MCF 10A (cell line): ENCODE data around the gene CER1. TPM values are rescaled to one million over a fixed set of nuclear protein-coding genes. Genes with fewer than 3 reads are reported as not detected.

ENCODE experiments used
- BruUV-seq: library from RNA; stranded (reverse); fragments of 400-500 nt; replicated peaks from 2 replicates; lab custom pipeline; 2021; lab: Mats Ljungman, UMichigan
- CTCF ChIA-PET: fragments of 300-600 bp; sonication (Branson Sonifier 250); formaldehyde crosslinking; extraction: SDS; loops from one replicate; lab custom pipeline; 2021; ENCODE audit warnings: antibody characterized with exemption, inconsistent platforms; lab: Yijun Ruan, JAX
- POLR2A ChIA-PET: fragments of 300-600, 350-650 bp; sonication (Branson Sonifier 250); formaldehyde crosslinking; extraction: SDS; loops from one replicate; lab custom pipeline; 2020; ENCODE audit warnings: antibody characterized with exemption, inconsistent platforms; lab: Yijun Ruan, JAX
- DNase-seq: peaks from one replicate; pipeline ENCODE4 v3.0.0-alpha.2; 2018; ENCODE audit not compliant: unreplicated experiment
- H3K27ac Mint-ChIP-seq: one replicate; pipeline ENCODE4 v1.8.0; 2022; ENCODE audit warnings: mild to moderate bottlenecking, low read depth, mixed read lengths; ENCODE audit not compliant: unreplicated experiment
- H3K27me3 Mint-ChIP-seq: one replicate; pipeline ENCODE4 v1.8.0; 2022; ENCODE audit warnings: mixed read lengths; ENCODE audit not compliant: insufficient read depth, unreplicated experiment
- H3K36me3 Mint-ChIP-seq: one replicate; pipeline ENCODE4 v1.8.0; 2022; ENCODE audit warnings: mild to moderate bottlenecking, moderate library complexity, mixed read lengths; ENCODE audit not compliant: insufficient read depth, unreplicated experiment
- H3K4me1 Mint-ChIP-seq: one replicate; pipeline ENCODE4 v1.8.0; 2022; ENCODE audit warnings: mixed read lengths; ENCODE audit not compliant: insufficient read depth, unreplicated experiment
- H3K4me3 Mint-ChIP-seq: one replicate; pipeline ENCODE4 v1.8.0; 2022; ENCODE audit warnings: mild to moderate bottlenecking, moderate library complexity, mixed read lengths; ENCODE audit not compliant: unreplicated experiment
- H3K9me3 Mint-ChIP-seq: one replicate; pipeline ENCODE4 v1.8.0; 2022; ENCODE audit warnings: mixed read lengths; ENCODE audit not compliant: unreplicated experiment
- intact Hi-C: fragments of 100-400 bp; cut with micrococcal nuclease; formaldehyde crosslinking; loops from 2 replicates; pipeline ENCODE4 v1.14.1; 2022
- total RNA-seq: library from RNA; stranded (reverse); gene quantifications from 2 replicates; pipeline ENCODE4 v1.2.3, GENCODE V29; 2022
- TF ChIP-seq, protein P1 (sequence below): fragments of 200-600 bp; IDR thresholded peaks from one replicate; pipeline ENCODE4 v1.8.0; 2022; ENCODE audit warnings: antibody characterized with exemption, mild to moderate bottlenecking; ENCODE audit not compliant: unreplicated experiment

Gene CER1
- total RNA-seq, 1 experiment from 2014 or later, result not detected

DNA sequence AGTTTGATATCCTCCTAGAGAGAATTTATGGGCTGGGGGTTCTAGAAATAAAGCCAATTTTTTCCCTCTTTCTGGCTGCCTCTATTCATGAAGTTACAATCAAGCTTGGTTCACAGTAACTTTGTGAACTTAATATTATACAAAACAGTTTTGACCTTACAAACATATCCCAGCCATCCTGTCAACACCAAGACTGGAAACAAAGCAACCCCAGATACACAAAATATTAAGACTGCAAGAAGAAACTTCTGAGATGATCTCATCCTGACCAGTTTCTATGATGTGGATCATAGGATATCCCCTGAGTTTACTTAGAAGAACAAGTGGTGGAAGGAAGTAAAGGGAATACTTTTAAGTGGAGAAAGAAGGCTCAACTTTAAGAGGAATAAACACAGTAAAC, 28.3 kb upstream of the CER1 start:
- DNase-seq, result no peak
- CTCF ChIA-PET, result interaction anchor here (0.6 to 0.8 kb wide), 3 partner anchors 53 to 286 kb away, joined by 3 read pairs; no protein-coding TSS in a partner anchor
- POLR2A ChIA-PET, result no interaction called here

DNA sequence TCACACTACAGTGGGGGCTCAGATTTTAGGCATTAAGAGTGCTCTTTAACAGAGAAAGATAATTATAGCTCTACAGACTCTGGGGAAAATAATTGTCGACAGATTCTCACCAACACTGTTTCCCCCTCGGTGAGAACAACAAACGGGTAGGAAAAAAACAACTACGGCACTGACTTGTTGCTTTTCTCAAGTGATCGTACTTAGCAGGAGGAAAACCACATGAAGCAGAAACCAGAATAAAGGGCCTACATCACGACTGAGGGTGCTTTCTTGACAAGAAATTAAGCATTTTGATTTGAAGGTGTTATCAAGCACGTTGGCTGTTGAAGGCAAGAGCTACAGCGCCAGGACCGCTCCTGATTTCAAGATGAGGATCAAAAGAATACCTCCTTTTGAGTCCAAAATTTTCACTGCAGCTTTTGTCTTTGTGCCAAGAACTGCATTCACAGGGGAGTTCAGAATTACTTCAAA, 27.2 kb upstream of the CER1 start:
- ChIA-PET CTCF (interaction anchor here (0.7 to 1.2 kb wide), 2 partner anchors 17 to 285 kb away, joined by 3 to 4 read pairs; no protein-coding TSS in a partner anchor), POLR2A (no interaction called here)
- Mint-ChIP-seq H3K27me3 (peaks cover 66% of the 10 kb centered on the region), H3K27ac (no peak overlapping the region), H3K36me3 (no peaks in the 10 kb centered on the region), H3K4me1 (no peaks in the 10 kb centered on the region), H3K9me3 (no peaks in the 10 kb centered on the region), H3K4me3 (no peak overlapping the region)
- DNase-seq, result no peak
- intact Hi-C loops, result no loop called here
- BruUV-seq, result no TSS peak
- TF ChIP-seq, protein P1, sequence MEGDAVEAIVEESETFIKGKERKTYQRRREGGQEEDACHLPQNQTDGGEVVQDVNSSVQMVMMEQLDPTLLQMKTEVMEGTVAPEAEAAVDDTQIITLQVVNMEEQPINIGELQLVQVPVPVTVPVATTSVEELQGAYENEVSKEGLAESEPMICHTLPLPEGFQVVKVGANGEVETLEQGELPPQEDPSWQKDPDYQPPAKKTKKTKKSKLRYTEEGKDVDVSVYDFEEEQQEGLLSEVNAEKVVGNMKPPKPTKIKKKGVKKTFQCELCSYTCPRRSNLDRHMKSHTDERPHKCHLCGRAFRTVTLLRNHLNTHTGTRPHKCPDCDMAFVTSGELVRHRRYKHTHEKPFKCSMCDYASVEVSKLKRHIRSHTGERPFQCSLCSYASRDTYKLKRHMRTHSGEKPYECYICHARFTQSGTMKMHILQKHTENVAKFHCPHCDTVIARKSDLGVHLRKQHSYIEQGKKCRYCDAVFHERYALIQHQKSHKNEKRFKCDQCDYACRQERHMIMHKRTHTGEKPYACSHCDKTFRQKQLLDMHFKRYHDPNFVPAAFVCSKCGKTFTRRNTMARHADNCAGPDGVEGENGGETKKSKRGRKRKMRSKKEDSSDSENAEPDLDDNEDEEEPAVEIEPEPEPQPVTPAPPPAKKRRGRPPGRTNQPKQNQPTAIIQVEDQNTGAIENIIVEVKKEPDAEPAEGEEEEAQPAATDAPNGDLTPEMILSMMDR, result no peak

More for the DNA sequence above, 28.3 kb upstream of the CER1 start:
- Mint-ChIP-seq H3K4me1 (no peaks in the 10 kb centered on the region), H3K36me3 (no peaks in the 10 kb centered on the region), H3K27ac (no peak overlapping the region), H3K27me3 (peaks cover 71% of the 10 kb centered on the region), H3K4me3 (no peak overlapping the region), H3K9me3 (no peaks in the 10 kb centered on the region)
- intact Hi-C loops, result no loop called here
- BruUV-seq, result no TSS peak
- TF ChIP-seq, protein P1, result no peak

DNA sequence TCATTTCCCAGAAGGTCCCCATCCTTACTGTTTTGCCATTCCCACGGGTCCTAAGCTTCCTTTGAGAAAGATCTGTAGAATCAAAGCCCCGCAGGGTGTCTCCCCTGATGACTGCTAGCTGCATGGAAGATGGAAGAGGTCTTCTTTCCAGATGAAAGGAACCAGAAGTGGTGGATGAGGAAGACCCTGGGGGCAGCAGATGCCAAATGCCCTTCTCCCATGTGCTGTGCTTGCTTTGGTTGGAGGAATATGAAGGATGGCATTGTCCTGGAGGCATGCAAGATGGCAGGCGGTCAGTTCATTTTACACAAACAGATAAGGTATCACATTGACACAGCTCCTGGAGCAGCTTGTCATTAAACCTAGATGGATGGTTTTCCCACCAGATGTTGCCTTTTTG, 25.8 kb upstream of the CER1 start:
- peaks cover 52% of the 10 kb centered on the region for H3K27me3 Mint-ChIP-seq
- H3K27ac Mint-ChIP-seq, result no peak overlapping the region
- no peaks in the 10 kb centered on the region for H3K4me1 Mint-ChIP-seq
- H3K4me3 Mint-ChIP-seq, result no peak overlapping the region
- H3K36me3 Mint-ChIP-seq, result no peaks in the 10 kb centered on the region
- TF ChIP-seq, protein P1, result no peak
- DNase-seq, result no peak
- POLR2A ChIA-PET, result interaction anchor here (0.5 kb wide), 1 partner anchor 38 kb away, joined by 5 read pairs; no protein-coding TSS in a partner anchor
- H3K9me3 Mint-ChIP-seq, result no peaks in the 10 kb centered on the region
- BruUV-seq, result no TSS peak
- intact Hi-C loops, result no loop called here
- CTCF ChIA-PET, result interaction anchor here (1.5 kb wide), 1 partner anchor 20 kb away, joined by 5 read pairs; no protein-coding TSS in a partner anchor

DNA sequence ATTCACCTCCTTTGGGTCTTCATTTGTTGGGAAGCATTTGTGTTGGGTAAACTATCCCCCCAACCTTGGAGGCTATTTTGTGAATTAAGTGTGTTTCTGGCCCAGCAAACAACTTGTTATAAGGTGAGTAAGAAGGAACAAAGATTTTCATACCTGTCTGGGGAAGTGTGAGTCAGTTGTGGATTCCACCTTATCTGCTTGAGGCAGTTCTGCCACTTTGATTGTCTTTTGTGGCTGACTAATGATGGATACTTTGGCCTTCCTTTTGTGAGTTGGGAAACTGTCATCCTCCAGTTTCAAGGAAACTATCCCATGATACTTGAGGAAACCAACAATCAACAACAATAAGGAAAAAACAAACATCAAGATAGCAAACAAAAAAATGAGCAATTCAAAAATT, 24.6 kb upstream of the CER1 start:
- Mint-ChIP-seq H3K27ac (no peak overlapping the region), H3K27me3 (peaks cover 41% of the 10 kb centered on the region), H3K4me3 (no peak overlapping the region), H3K9me3 (no peaks in the 10 kb centered on the region), H3K36me3 (no peaks in the 10 kb centered on the region), H3K4me1 (no peaks in the 10 kb centered on the region)
- TF ChIP-seq, protein P1, result no peak
- BruUV-seq, result no TSS peak
- intact Hi-C loops, result no loop called here
- POLR2A ChIA-PET, result no interaction called here
- DNase-seq, result peak; percentile 26
- CTCF ChIA-PET, result interaction anchor here (1.5 kb wide), 1 partner anchor 21 kb away, joined by 5 read pairs; no protein-coding TSS in a partner anchor
